ENCODE measurements around the gene IKBKE.

The IKBKE gene

GRCh38 chr1:206544562-206545257 is 74.4 kb downstream of the IKBKE start:
- peak; percentile 69 for DNase-seq

DNA sequence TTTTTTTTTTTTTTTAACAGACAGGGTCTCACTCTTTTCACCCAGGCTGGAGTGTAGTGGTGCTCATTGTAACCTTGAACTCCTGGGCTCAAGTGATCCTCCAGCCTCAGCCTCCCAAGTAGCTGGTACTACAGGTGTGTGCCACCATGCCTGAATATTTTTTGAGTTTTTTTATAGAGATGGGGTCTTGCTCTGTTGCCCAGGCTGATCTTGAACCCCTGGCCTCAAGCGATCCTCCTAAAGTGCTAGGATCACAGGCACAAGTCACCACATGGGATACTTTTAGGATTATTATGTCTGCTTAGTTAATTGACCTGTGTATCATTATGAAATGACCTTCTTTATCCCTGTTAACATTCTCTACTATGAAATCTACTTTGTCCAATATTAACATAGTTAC is 75.1 kb downstream of the IKBKE start:
- DNase-seq = no peak
